ENCODE results near the gene PDE12. TPM values are rescaled to one million over a fixed set of nuclear protein-coding genes. Genes with fewer than 3 reads are reported as not detected.

Gene PDE12
- total and polyA plus RNA-seq, 2 experiments from 2014 or later: 12.7 to 17.2 TPM

DNA sequence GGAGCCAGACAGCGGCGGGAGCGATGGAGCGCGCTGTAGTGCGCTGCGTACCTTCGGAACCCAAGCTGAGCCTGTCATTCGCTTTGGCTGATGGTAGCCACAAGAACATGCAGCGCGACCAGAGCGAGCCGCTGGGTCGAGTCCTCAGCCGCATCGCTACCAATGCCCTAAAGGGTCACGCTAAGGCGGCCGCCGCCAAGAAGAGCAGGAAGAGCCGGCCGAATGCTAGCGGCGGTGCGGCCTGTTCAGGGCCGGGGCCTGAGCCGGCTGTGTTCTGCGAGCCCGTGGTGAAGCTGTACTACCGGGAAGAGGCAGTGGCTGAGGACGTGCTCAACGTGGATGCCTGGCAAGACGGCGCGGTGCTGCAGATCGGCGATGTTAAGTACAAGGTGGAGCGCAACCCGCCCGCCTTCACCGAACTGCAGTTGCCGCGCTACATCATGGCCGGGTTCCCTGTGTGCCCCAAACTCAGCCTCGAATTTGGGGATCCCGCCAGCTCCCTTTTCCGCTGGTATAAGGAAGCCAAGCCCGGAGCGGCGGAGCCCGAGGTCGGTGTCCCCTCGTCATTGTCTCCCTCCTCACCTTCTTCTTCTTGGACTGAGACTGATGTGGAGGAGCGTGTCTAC is 498 bp downstream of the PDE12 start:
- no peaks in the 10 kb centered on the region for H3K27me3 ChIP-seq
- 5% methylated on average over 54 of the region's 54 CpGs for WGBS (ENCODE audit: low lambda C conversion rate, missing lambda C conversion rate)
- TF ChIP-seq, protein P1, sequence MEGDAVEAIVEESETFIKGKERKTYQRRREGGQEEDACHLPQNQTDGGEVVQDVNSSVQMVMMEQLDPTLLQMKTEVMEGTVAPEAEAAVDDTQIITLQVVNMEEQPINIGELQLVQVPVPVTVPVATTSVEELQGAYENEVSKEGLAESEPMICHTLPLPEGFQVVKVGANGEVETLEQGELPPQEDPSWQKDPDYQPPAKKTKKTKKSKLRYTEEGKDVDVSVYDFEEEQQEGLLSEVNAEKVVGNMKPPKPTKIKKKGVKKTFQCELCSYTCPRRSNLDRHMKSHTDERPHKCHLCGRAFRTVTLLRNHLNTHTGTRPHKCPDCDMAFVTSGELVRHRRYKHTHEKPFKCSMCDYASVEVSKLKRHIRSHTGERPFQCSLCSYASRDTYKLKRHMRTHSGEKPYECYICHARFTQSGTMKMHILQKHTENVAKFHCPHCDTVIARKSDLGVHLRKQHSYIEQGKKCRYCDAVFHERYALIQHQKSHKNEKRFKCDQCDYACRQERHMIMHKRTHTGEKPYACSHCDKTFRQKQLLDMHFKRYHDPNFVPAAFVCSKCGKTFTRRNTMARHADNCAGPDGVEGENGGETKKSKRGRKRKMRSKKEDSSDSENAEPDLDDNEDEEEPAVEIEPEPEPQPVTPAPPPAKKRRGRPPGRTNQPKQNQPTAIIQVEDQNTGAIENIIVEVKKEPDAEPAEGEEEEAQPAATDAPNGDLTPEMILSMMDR (IDR thresholded peaks at IDR 0.05; ENCODE audit: poor library complexity): no peak
- TF ChIP-seq EZH2phosphoT487 (IDR thresholded peaks at IDR 0.05; ENCODE audit: low read depth, severe bottlenecking, unreplicated experiment) (no peak), EZH2 (IDR thresholded peaks at IDR 0.05; ENCODE audit: borderline replicate concordance) (no peak)
- no peaks in the 10 kb centered on the region for H3K9me3 ChIP-seq (ENCODE audit: low read depth)
- peaks cover 3% of the 10 kb centered on the region for H3K36me3 ChIP-seq (replicated peaks; ENCODE audit: insufficient read depth, low read depth)
- peak overlapping the region; percentile 90 for H3K27ac ChIP-seq
- no peaks in the 10 kb centered on the region for H3K9me2 ChIP-seq (replicated peaks; ENCODE audit: insufficient read depth)
- DNase-seq (ENCODE audit: low spot score): peak; percentile 50
- H2AFZ ChIP-seq: peak overlapping the region; percentile 97
- peaks cover 3% of the 10 kb centered on the region for H4K20me1 ChIP-seq (ENCODE audit: insufficient read depth, poor library complexity, severe bottlenecking)
- H3K4me1 ChIP-seq (ENCODE audit: insufficient read depth): peaks cover 5% of the 10 kb centered on the region
- peaks cover 48% of the 10 kb centered on the region for H3K79me2 ChIP-seq
- H3K4me2 ChIP-seq: peak overlapping the region; percentile 98
- peak overlapping the region; percentile 77 for H3K4me3 ChIP-seq

DNA sequence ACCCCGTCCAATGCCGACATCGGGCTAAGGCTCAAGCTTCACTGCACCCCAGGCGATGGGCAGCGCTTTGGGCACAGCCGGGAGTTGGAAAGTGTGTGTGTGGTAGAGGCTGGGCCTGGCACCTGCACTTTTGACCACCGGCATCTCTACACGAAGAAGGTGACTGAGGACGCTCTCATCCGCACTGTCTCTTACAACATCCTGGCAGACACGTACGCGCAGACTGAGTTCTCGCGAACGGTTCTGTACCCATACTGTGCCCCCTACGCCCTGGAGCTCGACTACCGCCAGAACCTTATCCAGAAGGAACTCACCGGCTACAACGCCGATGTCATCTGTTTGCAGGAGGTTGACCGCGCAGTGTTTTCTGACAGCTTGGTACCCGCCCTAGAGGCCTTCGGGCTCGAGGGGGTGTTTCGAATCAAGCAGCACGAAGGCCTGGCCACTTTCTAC is 1.0 kb downstream of the PDE12 start:
- Histone ChIP-seq H3K27ac (peak overlapping the region; percentile 90), H3K4me3 (peak overlapping the region; percentile 77), H3K9me3 (ENCODE audit: low read depth) (no peaks in the 10 kb centered on the region), H4K20me1 (ENCODE audit: insufficient read depth, poor library complexity, severe bottlenecking) (peaks cover 3% of the 10 kb centered on the region), H3K36me3 (replicated peaks; ENCODE audit: insufficient read depth, low read depth) (peaks cover 3% of the 10 kb centered on the region), H2AFZ (peak overlapping the region; percentile 97), H3K4me1 (ENCODE audit: insufficient read depth) (peaks cover 5% of the 10 kb centered on the region), H3K27me3 (no peaks in the 10 kb centered on the region), H3K4me2 (peak overlapping the region; percentile 98), H3K9me2 (replicated peaks; ENCODE audit: insufficient read depth) (no peaks in the 10 kb centered on the region), H3K79me2 (peaks cover 50% of the 10 kb centered on the region)
- TF ChIP-seq EZH2phosphoT487 (IDR thresholded peaks at IDR 0.05; ENCODE audit: low read depth, severe bottlenecking, unreplicated experiment) (no peak), EZH2 (IDR thresholded peaks at IDR 0.05; ENCODE audit: borderline replicate concordance) (no peak)
- TF ChIP-seq, protein P1 (IDR thresholded peaks at IDR 0.05; ENCODE audit: poor library complexity): no peak
- DNase-seq (ENCODE audit: low spot score): peak; percentile 40
- 4% methylated on average over 29 of the region's 29 CpGs for WGBS (ENCODE audit: low lambda C conversion rate, missing lambda C conversion rate)

DNA sequence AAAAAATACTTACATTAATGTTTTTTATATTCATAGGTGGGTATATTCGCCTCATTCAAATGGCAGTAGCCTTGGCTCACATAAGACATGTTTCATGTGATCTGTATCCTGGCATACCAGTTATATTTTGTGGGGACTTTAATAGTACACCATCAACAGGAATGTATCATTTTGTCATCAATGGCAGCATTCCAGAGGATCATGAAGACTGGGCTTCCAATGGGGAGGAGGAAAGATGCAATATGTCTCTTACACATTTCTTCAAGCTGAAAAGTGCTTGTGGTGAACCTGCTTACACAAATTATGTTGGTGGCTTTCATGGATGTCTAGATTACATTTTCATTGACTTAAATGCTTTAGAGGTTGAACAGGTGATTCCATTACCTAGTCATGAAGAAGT is 3.5 kb downstream of the PDE12 start:
- WGBS (ENCODE audit: low lambda C conversion rate, missing lambda C conversion rate): 100% methylated on average over 1 of the region's 1 CpG
- Histone ChIP-seq H3K4me3 (no peak overlapping the region), H2AFZ (no peak overlapping the region), H3K79me2 (peaks cover 50% of the 10 kb centered on the region), H3K36me3 (replicated peaks; ENCODE audit: insufficient read depth, low read depth) (peaks cover 3% of the 10 kb centered on the region), H3K9me2 (replicated peaks; ENCODE audit: insufficient read depth) (no peaks in the 10 kb centered on the region), H3K4me2 (peak overlapping the region; percentile 98), H3K27me3 (no peaks in the 10 kb centered on the region), H3K27ac (no peak overlapping the region), H3K4me1 (ENCODE audit: insufficient read depth) (peaks cover 5% of the 10 kb centered on the region), H3K9me3 (ENCODE audit: low read depth) (no peaks in the 10 kb centered on the region), H4K20me1 (ENCODE audit: insufficient read depth, poor library complexity, severe bottlenecking) (peaks cover 3% of the 10 kb centered on the region)
- TF ChIP-seq EZH2 (IDR thresholded peaks at IDR 0.05; ENCODE audit: borderline replicate concordance) (no peak), EZH2phosphoT487 (IDR thresholded peaks at IDR 0.05; ENCODE audit: low read depth, severe bottlenecking, unreplicated experiment) (no peak)
- TF ChIP-seq, protein P1 (IDR thresholded peaks at IDR 0.05; ENCODE audit: poor library complexity): no peak
- DNase-seq (ENCODE audit: low spot score): no peak
